ENCODE results near the gene WNT6. TPM values are rescaled to one million over a fixed set of nuclear protein-coding genes. Genes with fewer than 3 reads are reported as not detected.

Gene WNT6
- total RNA-seq, 2 donors from 2014 or later = 8.0 to 56.5 TPM

GRCh38 chr2:218823196-218823855 lies 36.3 kb upstream of the WNT6 start:
- Histone ChIP-seq H3K27ac (no peak overlapping the region), H3K9me3 (no peaks in the 10 kb centered on the region), H3K4me1 (replicated peaks) (no peaks in the 10 kb centered on the region), H3K27me3 (replicated peaks; ENCODE audit: insufficient read depth) (no peaks in the 10 kb centered on the region), H3K4me3 (no peak overlapping the region), H3K36me3 (no peaks in the 10 kb centered on the region)
- TF ChIP-seq POLR2AphosphoS5 (IDR thresholded peaks at IDR 0.05) (no peak), POLR2A (IDR thresholded peaks at IDR 0.05) (no peak), CTCF (IDR thresholded peaks at IDR 0.05) (no peak)
- intact Hi-C loops (cut with DNase I) = no loop called here
- DNase-seq (ENCODE audit: low spot score) = no peak
- 78% methylated on average over 9 of the region's 9 CpGs for WGBS

DNA sequence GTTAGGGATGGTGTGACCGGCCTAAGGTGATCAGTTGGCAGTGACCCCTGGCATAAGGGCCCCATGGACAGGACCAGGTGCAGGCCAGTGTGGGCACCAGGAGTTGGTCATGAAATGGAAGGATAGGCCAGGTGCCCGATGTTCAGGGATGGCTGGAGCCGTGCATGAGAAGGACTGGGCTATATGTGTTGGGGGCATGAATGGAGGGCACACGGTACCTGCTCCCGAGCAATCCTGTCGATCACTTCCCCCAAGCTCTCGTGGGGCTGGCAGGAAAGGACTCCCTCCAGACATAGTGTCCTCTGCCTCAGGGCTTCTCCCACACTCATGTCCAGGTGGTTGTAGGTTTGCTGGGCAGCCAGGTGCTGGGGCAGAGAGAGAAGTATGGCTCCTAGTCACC lies 35.6 kb upstream of the WNT6 start:
- Histone ChIP-seq H3K9me3 (no peaks in the 10 kb centered on the region), H3K27ac (no peak overlapping the region), H3K27me3 (replicated peaks; ENCODE audit: insufficient read depth) (no peaks in the 10 kb centered on the region), H3K36me3 (no peaks in the 10 kb centered on the region), H3K4me3 (no peak overlapping the region), H3K4me1 (replicated peaks) (no peaks in the 10 kb centered on the region)
- WGBS = 93% methylated on average over 7 of the region's 7 CpGs
- TF ChIP-seq CTCF (IDR thresholded peaks at IDR 0.05) = no peak
- no peak for TF ChIP-seq POLR2AphosphoS5 (IDR thresholded peaks at IDR 0.05)
- no peak for TF ChIP-seq POLR2A (IDR thresholded peaks at IDR 0.05)
- no peak for DNase-seq (ENCODE audit: low spot score)
- intact Hi-C loops (cut with DNase I) = no loop called here

- H3K4me3 ChIP-seq = no peak overlapping the region
- no peaks in the 10 kb centered on the region for H3K36me3 ChIP-seq
- no peaks in the 10 kb centered on the region for H3K4me1 ChIP-seq (replicated peaks)
- intact Hi-C loops (cut with DNase I) = no loop called here
- no peak overlapping the region for H3K27ac ChIP-seq
- WGBS = 86% methylated on average over 10 of the region's 10 CpGs
- H3K27me3 ChIP-seq (replicated peaks; ENCODE audit: insufficient read depth) = no peaks in the 10 kb centered on the region
- TF ChIP-seq POLR2A (IDR thresholded peaks at IDR 0.05) = no peak
- TF ChIP-seq CTCF (IDR thresholded peaks at IDR 0.05) = no peak
- TF ChIP-seq POLR2AphosphoS5 (IDR thresholded peaks at IDR 0.05) = no peak
- no peak for DNase-seq (ENCODE audit: low spot score)
- H3K9me3 ChIP-seq = no peaks in the 10 kb centered on the region
Measured at GRCh38 chr2:218826791-218827190, 32.8 kb upstream of the WNT6 start.

- H3K27ac ChIP-seq = no peak overlapping the region
- H3K27me3 ChIP-seq (replicated peaks; ENCODE audit: insufficient read depth) = no peaks in the 10 kb centered on the region
- H3K4me3 ChIP-seq = no peak overlapping the region
- TF ChIP-seq POLR2A (IDR thresholded peaks at IDR 0.05) (no peak), POLR2AphosphoS5 (IDR thresholded peaks at IDR 0.05) (no peak), CTCF (IDR thresholded peaks at IDR 0.05) (no peak)
- no peak for DNase-seq (ENCODE audit: low spot score)
- WGBS = 73% methylated on average over 13 of the region's 14 CpGs
- H3K4me1 ChIP-seq (replicated peaks) = no peaks in the 10 kb centered on the region
- intact Hi-C loops (cut with DNase I) = no loop called here
- H3K9me3 ChIP-seq = no peaks in the 10 kb centered on the region
- no peaks in the 10 kb centered on the region for H3K36me3 ChIP-seq
Measured at GRCh38 chr2:218827701-218828476, 31.7 kb upstream of the WNT6 start.

- Histone ChIP-seq H3K4me3 (no peak overlapping the region), H3K27me3 (replicated peaks; ENCODE audit: insufficient read depth) (no peaks in the 10 kb centered on the region), H3K4me1 (replicated peaks) (no peaks in the 10 kb centered on the region), H3K36me3 (no peaks in the 10 kb centered on the region), H3K9me3 (no peaks in the 10 kb centered on the region), H3K27ac (no peak overlapping the region)
- intact Hi-C loops (cut with DNase I) = no loop called here
- 89% methylated on average over 4 of the region's 4 CpGs for WGBS
- no peak for TF ChIP-seq POLR2AphosphoS5 (IDR thresholded peaks at IDR 0.05)
- TF ChIP-seq POLR2A (IDR thresholded peaks at IDR 0.05) = no peak
- TF ChIP-seq CTCF (IDR thresholded peaks at IDR 0.05) = no peak
- no peak for DNase-seq (ENCODE audit: low spot score)
Measured at GRCh38 chr2:218828477-218828778, 31.2 kb upstream of the WNT6 start.

Data from prostate gland (tissue), 2 donors.